ENCODE results near the gene AQP12A.
"Not testable (repeated sequence)": the region's sequence is repeated elsewhere in the genome, so short reads cannot be mapped to it uniquely, and the experiment has no call there.

AQP12A gene

GRCh38 chr2:240663546-240664190 is 28.0 kb upstream of the AQP12A start:
- H3K27ac ChIP-seq, result no peak overlapping the region
- TF ChIP-seq CTCF (IDR thresholded peaks at IDR 0.05), result no peak
- TF ChIP-seq ZFX (IDR thresholded peaks at IDR 0.05; ENCODE audit: borderline replicate concordance), result no peak

DNA sequence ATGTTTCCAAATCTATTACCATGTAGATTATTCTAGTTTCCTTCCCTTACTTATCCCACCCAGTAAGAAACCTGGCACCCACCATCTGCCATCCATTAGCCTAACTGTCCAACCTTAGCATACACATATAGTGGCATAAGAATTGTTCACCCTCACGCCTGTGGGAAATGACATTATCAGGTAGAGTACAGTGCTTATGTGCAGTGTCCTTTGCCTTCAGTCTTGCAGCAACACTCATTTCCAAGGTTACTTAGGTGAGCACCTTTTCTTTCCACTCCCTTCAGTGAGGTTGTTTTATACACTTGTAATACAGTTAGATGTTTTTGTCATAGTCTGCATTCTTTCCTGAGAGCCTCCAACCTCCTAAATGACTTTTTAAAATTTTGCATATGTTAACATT is 27.0 kb upstream of the AQP12A start:
- no peak for TF ChIP-seq CTCF (IDR thresholded peaks at IDR 0.05)
- no peak for TF ChIP-seq ZFX (IDR thresholded peaks at IDR 0.05; ENCODE audit: borderline replicate concordance)
- H3K27ac ChIP-seq, result no peak overlapping the region

- TF ChIP-seq ZFX (IDR thresholded peaks at IDR 0.05; ENCODE audit: borderline replicate concordance) (no peak), CTCF (IDR thresholded peaks at IDR 0.05) (no peak)
- no peak overlapping the region for H3K27ac ChIP-seq
Observed at GRCh38 chr2:240670402-240670801, 21.3 kb upstream of the AQP12A start.

- TF ChIP-seq CTCF (IDR thresholded peaks at IDR 0.05) (no peak), ZFX (IDR thresholded peaks at IDR 0.05; ENCODE audit: borderline replicate concordance) (no peak)
- H3K27ac ChIP-seq, result no peak overlapping the region
Observed at GRCh38 chr2:240670950-240671349, 20.7 kb upstream of the AQP12A start.

GRCh38 chr2:240672076-240672700 is 19.5 kb upstream of the AQP12A start:
- no peak overlapping the region for H3K27ac ChIP-seq
- TF ChIP-seq ZFX (IDR thresholded peaks at IDR 0.05; ENCODE audit: borderline replicate concordance) (no peak), CTCF (IDR thresholded peaks at IDR 0.05) (no peak)

- H3K27ac ChIP-seq, result no peak overlapping the region
- TF ChIP-seq ZFX (IDR thresholded peaks at IDR 0.05; ENCODE audit: borderline replicate concordance), result no peak
- TF ChIP-seq CTCF (IDR thresholded peaks at IDR 0.05), result no peak
Observed at GRCh38 chr2:240672701-240673190, 18.9 kb upstream of the AQP12A start.

GRCh38 chr2:240674461-240675184 is 17.0 kb upstream of the AQP12A start:
- H3K27ac ChIP-seq, result not testable (repeated sequence)

DNA sequence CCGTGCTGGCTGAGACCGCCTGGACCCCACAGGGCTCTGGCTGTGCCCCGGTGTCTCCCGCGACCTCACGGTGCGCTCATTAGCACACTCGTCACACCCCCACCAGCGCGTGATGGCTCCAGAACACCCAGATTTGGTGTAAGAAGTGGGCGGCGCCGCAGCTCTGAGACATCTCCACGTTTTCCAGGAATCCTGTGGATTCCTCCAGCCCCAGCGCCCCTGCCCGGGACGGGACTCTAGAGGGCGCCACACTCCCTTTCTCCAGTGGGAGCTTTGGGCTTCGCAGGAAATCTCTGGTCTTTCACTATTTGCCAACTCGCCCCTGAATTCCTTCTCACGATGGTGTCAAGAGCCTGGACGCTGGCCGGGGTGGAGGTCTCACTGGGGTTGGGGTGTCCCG is 16.3 kb upstream of the AQP12A start:
- not testable (repeated sequence) for H3K27ac ChIP-seq

- not testable (repeated sequence) for H3K27ac ChIP-seq
Observed at GRCh38 chr2:240678043-240678442, 13.6 kb upstream of the AQP12A start.

- not testable (repeated sequence) for H3K27ac ChIP-seq
Observed at GRCh38 chr2:240678909-240679308, 12.8 kb upstream of the AQP12A start.

DNA sequence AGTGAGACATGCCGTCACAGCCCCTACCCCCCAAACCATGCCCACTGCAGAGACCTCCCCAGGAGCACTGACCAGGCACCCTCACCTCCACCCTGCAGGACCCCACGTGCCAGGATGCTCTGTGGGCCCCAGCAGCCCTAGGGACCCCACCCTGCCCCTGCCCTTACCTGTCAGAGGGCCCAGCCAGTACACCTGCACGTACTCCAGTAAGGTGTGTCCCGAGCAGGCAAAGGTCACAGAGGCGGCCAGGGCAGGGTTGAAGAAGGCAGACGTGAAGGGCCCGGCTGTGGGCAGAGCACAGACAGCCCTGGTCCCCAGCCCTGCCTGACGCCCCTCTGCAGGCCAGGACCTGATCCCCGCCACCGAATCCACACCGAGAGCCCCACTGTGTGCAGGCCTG is 11.5 kb upstream of the AQP12A start:
- H3K27ac ChIP-seq, result not testable (repeated sequence)
